NT2/D1 (cell line): ENCODE results near the gene PSRC1.

ENCODE experiments used
- SUZ12 ChIP-seq: IDR thresholded peaks from 2 replicates; pipeline ENCODE4 v1.6.1; 2011; ENCODE audit not compliant: insufficient read length, insufficient read depth; ENCODE audit errors: extremely low read depth
- YY1 ChIP-seq: IDR thresholded peaks from 2 replicates; pipeline ENCODE4 v1.6.1; 2011; ENCODE audit not compliant: insufficient read length, insufficient read depth
- ZNF274 ChIP-seq: IDR thresholded peaks from 2 replicates; pipeline ENCODE4 v1.6.1; 2011; ENCODE audit warnings: mild to moderate bottlenecking, low read depth, low read length

DNA sequence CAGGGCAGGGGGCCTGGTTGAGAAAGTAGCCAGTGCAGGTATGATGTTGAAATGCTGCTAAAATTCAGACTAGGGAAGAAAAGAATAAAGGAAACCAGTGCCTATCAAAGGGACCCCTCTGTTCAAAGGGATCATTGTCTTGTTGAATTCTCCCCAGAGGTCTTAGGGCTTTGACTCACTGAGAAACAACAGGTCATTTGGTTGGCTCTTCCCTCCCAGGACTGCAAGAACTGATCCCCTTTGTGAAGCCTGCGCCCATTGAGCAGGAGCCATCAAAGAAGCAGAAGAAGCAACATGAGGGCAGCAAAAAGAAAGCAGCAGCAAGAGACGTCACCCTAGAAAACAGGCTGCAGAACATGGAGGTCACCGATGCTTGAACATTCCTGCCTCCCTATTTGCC lies 45.4 kb downstream of the PSRC1 start:
- no peak for TF ChIP-seq ZNF274
- no peak for TF ChIP-seq SUZ12
- no peak for TF ChIP-seq YY1
